SK-N-SH treated with all-trans-retinoic acid at 6 μM for 48 hours (cell line): Measurements from ENCODE around the gene ELF5.

Experiments used
- ATAC-seq: fragments of 200-7000 bp; cut with Tn5 transposase; 3 replicates; pipeline ENCODE4 v1.9.1; 2020; ENCODE audit warnings: mild to moderate bottlenecking, moderate library complexity
- ARNTL ChIP-seq: fragments of 450-650 bp; formaldehyde crosslinking; IDR thresholded peaks from 2 replicates; pipeline ENCODE4 v1.5.0; 2020; ENCODE audit warnings: low read depth, mild to moderate bottlenecking, moderate library complexity, borderline replicate concordance
- BACH2 ChIP-seq: fragments of 250-450 bp; sonication (Bioruptor Pico); IDR thresholded peaks from 2 replicates; pipeline ENCODE4 v1.9.0; 2021; ENCODE audit warnings: mild to moderate bottlenecking, borderline replicate concordance
- CSDC2 ChIP-seq: fragments of 250-450 bp; sonication (Bioruptor Pico); IDR thresholded peaks from 2 replicates; pipeline ENCODE4 v1.5.0; 2020; ENCODE audit warnings: mild to moderate bottlenecking, moderate library complexity
- CSRNP3 ChIP-seq: fragments of 250-450 bp; sonication (Bioruptor Pico); IDR thresholded peaks from 2 replicates; pipeline ENCODE4 v1.5.1; 2021; ENCODE audit warnings: mild to moderate bottlenecking, moderate library complexity
- ESRRG ChIP-seq: fragments of 250-450 bp; sonication (Bioruptor Pico); IDR thresholded peaks from 2 replicates; pipeline ENCODE4 v1.6.1; 2021; ENCODE audit warnings: mild to moderate bottlenecking
- GLIS3 ChIP-seq: fragments of 250-450 bp; sonication (Bioruptor Pico); IDR thresholded peaks from 2 replicates; pipeline ENCODE4 v1.5.0; 2020; ENCODE audit warnings: mild to moderate bottlenecking, moderate library complexity
- ISL1 ChIP-seq: fragments of 250-450 bp; sonication (Bioruptor Pico); IDR thresholded peaks from 2 replicates; pipeline ENCODE4 v2.1.2; 2022; ENCODE audit warnings: mild to moderate bottlenecking, moderate library complexity
- OSR1 ChIP-seq: fragments of 250-450 bp; sonication (Bioruptor Pico); IDR thresholded peaks from 2 replicates; pipeline ENCODE4 v1.8.0; 2022; ENCODE audit warnings: moderate library complexity, mild to moderate bottlenecking, inconsistent platforms
- POU6F1 ChIP-seq: fragments of 250-450 bp; sonication (Bioruptor Pico); IDR thresholded peaks from 2 replicates; pipeline ENCODE4 v1.8.0; 2021; ENCODE audit warnings: low read depth, mild to moderate bottlenecking, moderate library complexity, borderline replicate concordance
- PPARA ChIP-seq: fragments of 250-450 bp; sonication (Bioruptor Pico); IDR thresholded peaks from 2 replicates; pipeline ENCODE4 v1.5.0; 2020; ENCODE audit warnings: mild to moderate bottlenecking, borderline replicate concordance
- RARB ChIP-seq: fragments of 250-450 bp; sonication (Bioruptor Pico); IDR thresholded peaks from 2 replicates; pipeline ENCODE4 v1.8.0; 2021; ENCODE audit warnings: mild to moderate bottlenecking, moderate library complexity
- SNAI2 ChIP-seq: fragments of 250-450 bp; sonication (Bioruptor Pico); IDR thresholded peaks from 2 replicates; pipeline ENCODE4 v1.5.0; 2020; ENCODE audit warnings: mild to moderate bottlenecking, moderate library complexity
- TCF4 ChIP-seq: fragments of 250-450 bp; sonication (Bioruptor Pico); IDR thresholded peaks from 2 replicates; pipeline ENCODE4 v1.8.0; 2021; ENCODE audit warnings: mild to moderate bottlenecking, moderate library complexity, borderline replicate concordance
- TOX ChIP-seq: fragments of 250-450 bp; sonication (Bioruptor Pico); IDR thresholded peaks from 2 replicates; pipeline ENCODE4 v1.8.0; 2021; ENCODE audit warnings: mild to moderate bottlenecking, moderate library complexity, borderline replicate concordance
- TSHZ2 ChIP-seq: fragments of 250-450 bp; sonication (Bioruptor Pico); IDR thresholded peaks from 2 replicates; pipeline ENCODE4 v1.5.0; 2020; ENCODE audit warnings: mild to moderate bottlenecking, moderate library complexity
- ZC3H10 ChIP-seq: fragments of 250-450 bp; sonication (Bioruptor Pico); IDR thresholded peaks from 2 replicates; pipeline ENCODE4 v1.5.1; 2021; ENCODE audit warnings: mild to moderate bottlenecking, moderate library complexity
- ZFP3 ChIP-seq: fragments of 250-450 bp; sonication (Bioruptor Pico); IDR thresholded peaks from 2 replicates; pipeline ENCODE4 v1.5.0; 2020; ENCODE audit warnings: mild to moderate bottlenecking, moderate library complexity
- ZFP30 ChIP-seq: fragments of 450-650 bp; formaldehyde crosslinking; IDR thresholded peaks from 2 replicates; pipeline ENCODE4 v1.5.0; 2022; ENCODE audit warnings: mild to moderate bottlenecking, moderate library complexity
- ZNF565 ChIP-seq: fragments of 450-650 bp; formaldehyde crosslinking; conservative IDR thresholded peaks from 2 replicates; pipeline ENCODE4 v1.5.0; 2020; ENCODE audit warnings: low read depth, mild to moderate bottlenecking, moderate library complexity
- ZNF8 ChIP-seq: fragments of 450-650 bp; formaldehyde crosslinking; IDR thresholded peaks from 2 replicates; pipeline ENCODE4 v1.5.0; 2020; ENCODE audit warnings: mild to moderate bottlenecking, moderate library complexity
- TF ChIP-seq, protein P1 (sequence below): fragments of 250-450 bp; sonication (Bioruptor Pico); IDR thresholded peaks from 2 replicates; pipeline ENCODE4 v1.5.1; 2020; ENCODE audit warnings: low read depth, mild to moderate bottlenecking, moderate library complexity
- TF ChIP-seq, protein P2 (sequence below): fragments of 250-450 bp; sonication (Bioruptor Pico); IDR thresholded peaks from 2 replicates; pipeline ENCODE4 v1.8.0; 2020; ENCODE audit warnings: mild to moderate bottlenecking, moderate library complexity, borderline replicate concordance

The ELF5 gene

GRCh38 chr11:34481307-34481706 lies 32.3 kb downstream of the ELF5 start:
- no peak for ATAC-seq
- no peak for TF ChIP-seq ESRRG

- ATAC-seq = no peak; the same call in 1 of the 3 replicates
These were observed 33.3 kb downstream of the ELF5 start for GRCh38 chr11:34480314-34480713.

DNA sequence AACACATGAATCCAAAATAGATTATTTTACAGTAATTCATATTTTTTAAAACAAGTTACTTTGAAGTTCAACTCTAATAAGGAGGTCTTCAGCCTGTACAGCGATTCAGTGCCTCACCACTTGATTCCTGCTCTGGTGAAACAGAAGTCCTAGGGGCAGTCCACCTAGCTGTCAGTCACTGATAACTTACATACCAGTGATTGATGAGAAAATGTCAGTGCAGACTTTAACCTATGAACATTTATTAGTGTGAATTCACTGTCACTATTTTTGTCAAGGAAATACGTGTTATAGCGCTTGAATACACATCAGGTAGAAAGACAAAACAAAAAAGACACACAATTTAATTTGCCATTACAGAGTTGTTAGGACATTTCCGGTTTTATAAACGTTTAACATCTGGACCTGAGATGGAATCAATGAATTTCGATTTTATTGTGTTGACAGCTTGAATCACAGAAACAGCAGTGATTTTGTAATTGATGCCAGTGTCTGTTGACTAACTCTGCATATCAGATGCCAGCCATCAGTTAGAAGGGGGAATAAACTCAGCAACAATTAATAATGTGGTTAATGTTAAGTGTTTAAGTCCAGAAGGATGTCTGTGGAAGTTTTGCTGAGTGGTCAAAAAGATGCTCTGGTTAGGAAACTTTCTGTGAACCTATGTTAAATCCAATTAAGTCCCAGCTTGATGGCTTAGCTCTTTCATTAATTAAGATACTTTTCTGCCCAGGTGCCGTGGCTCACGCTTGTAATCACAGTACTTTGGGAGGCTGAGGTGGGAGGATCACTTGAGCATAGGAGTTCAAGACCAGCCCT lies 34.5 kb downstream of the ELF5 start:
- no peak for TF ChIP-seq CSRNP3
- TF ChIP-seq ZC3H10 (CRISPR knock-in tag) = no peak
- TF ChIP-seq, protein P1, sequence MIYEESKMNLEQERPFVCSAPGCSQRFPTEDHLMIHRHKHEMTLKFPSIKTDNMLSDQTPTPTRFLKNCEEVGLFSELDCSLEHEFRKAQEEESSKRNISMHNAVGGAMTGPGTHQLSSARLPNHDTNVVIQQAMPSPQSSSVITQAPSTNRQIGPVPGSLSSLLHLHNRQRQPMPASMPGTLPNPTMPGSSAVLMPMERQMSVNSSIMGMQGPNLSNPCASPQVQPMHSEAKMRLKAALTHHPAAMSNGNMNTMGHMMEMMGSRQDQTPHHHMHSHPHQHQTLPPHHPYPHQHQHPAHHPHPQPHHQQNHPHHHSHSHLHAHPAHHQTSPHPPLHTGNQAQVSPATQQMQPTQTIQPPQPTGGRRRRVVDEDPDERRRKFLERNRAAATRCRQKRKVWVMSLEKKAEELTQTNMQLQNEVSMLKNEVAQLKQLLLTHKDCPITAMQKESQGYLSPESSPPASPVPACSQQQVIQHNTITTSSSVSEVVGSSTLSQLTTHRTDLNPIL (CRISPR knock-in tag) = no peak
- no peak for TF ChIP-seq SNAI2 (CRISPR knock-in tag)
- no peak for TF ChIP-seq ZFP30
- TF ChIP-seq ISL1 (CRISPR knock-in tag) = 0 out of 2 replicates have a peak, but pooled peaks have one; percentile 14
- no peak for TF ChIP-seq ARNTL (CRISPR knock-in tag)
- TF ChIP-seq GLIS3 (CRISPR knock-in tag) = no peak
- TF ChIP-seq TCF4 (CRISPR knock-in tag) = peak; percentile 81
- no peak for TF ChIP-seq ZNF8 (CRISPR knock-in tag)
- no peak for TF ChIP-seq PPARA (CRISPR knock-in tag)
- TF ChIP-seq OSR1 (CRISPR knock-in tag) = no peak
- peak; percentile 75 for TF ChIP-seq TSHZ2
- TF ChIP-seq POU6F1 = no peak
- no peak for TF ChIP-seq ESRRG
- no peak for TF ChIP-seq BACH2 (CRISPR knock-in tag)
- TF ChIP-seq ZFP3 (CRISPR knock-in tag) = no peak
- no peak for ATAC-seq

More at GRCh38 chr11:34480314-34480713, 33.3 kb downstream of the ELF5 start:
- TF ChIP-seq CSDC2 (CRISPR knock-in tag) (no peak), ZC3H10 (CRISPR knock-in tag) (no peak), ESRRG (no peak), PPARA (CRISPR knock-in tag) (no peak), TCF4 (CRISPR knock-in tag) (no peak), ZNF565 (CRISPR knock-in tag) (no peak), RARB (CRISPR knock-in tag) (no peak), TOX (CRISPR knock-in tag) (no peak), BACH2 (CRISPR knock-in tag) (no peak)
- TF ChIP-seq, all 23 proteins: peak for 0

- no peak for TF ChIP-seq PPARA (CRISPR knock-in tag)
- TF ChIP-seq ZC3H10 (CRISPR knock-in tag) = no peak
- no peak for TF ChIP-seq GLIS3 (CRISPR knock-in tag)
- no peak for TF ChIP-seq CSDC2 (CRISPR knock-in tag)
- TF ChIP-seq ESRRG = no peak
- TF ChIP-seq, protein P2, sequence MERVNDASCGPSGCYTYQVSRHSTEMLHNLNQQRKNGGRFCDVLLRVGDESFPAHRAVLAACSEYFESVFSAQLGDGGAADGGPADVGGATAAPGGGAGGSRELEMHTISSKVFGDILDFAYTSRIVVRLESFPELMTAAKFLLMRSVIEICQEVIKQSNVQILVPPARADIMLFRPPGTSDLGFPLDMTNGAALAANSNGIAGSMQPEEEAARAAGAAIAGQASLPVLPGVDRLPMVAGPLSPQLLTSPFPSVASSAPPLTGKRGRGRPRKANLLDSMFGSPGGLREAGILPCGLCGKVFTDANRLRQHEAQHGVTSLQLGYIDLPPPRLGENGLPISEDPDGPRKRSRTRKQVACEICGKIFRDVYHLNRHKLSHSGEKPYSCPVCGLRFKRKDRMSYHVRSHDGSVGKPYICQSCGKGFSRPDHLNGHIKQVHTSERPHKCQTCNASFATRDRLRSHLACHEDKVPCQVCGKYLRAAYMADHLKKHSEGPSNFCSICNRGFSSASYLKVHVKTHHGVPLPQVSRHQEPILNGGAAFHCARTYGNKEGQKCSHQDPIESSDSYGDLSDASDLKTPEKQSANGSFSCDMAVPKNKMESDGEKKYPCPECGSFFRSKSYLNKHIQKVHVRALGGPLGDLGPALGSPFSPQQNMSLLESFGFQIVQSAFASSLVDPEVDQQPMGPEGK = no peak
- TF ChIP-seq TCF4 (CRISPR knock-in tag) = no peak
- no peak for TF ChIP-seq ZNF8 (CRISPR knock-in tag)
- TF ChIP-seq, protein P1 (CRISPR knock-in tag) = no peak
- ATAC-seq = no peak
These were observed 36.7 kb downstream of the ELF5 start for GRCh38 chr11:34476849-34477248.
